Measurements from ENCODE around the gene VTI1B.

GRCh38 chr14:67636361-67636919 is 38.0 kb downstream of the VTI1B start:
- TF ChIP-seq CTCF (IDR thresholded peaks at IDR 0.05; ENCODE audit: poor library complexity) (no peak), EZH2 (IDR thresholded peaks at IDR 0.05; ENCODE audit: borderline replicate concordance) (no peak)
